Measurements from ENCODE around the gene ST14. TPM values are rescaled to one million over a fixed set of nuclear protein-coding genes. Genes with fewer than 3 reads are reported as not detected.

The ST14 gene
- total RNA-seq, 1 experiment from 2014 or later, result 298 TPM

DNA sequence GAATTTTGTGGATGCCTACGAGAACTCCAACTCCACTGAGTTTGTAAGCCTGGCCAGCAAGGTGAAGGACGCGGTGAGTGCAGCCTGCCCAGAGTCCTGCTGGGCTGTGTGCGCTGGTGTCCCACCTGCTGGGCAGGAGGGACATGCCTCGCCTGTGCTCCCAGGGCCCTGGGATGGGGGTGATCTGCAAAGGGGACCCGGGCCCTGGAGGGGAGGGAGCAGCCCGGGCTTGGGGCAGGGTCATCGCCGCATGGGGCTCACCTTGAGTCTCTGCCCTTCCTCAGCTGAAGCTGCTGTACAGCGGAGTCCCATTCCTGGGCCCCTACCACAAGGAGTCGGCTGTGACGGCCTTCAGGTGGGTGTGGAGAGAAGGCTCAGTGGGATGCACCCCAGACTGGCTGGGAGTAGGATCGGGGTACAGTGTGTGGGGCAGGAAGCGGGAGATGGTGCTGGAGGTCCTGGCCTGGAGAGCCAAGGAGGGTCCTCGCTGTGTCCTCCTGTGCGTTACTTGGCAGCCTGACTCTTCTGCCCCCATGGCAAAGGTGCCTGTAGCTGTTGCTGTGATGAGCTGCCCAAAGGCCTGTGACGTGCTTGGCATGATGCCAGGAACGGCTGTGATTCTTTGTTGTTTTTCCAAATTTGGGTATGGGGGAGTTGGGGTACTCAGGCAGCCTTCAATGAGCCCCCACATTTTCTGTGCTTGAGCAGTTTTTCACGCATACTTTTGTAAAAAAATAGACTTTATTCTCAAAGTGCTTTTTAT lies 29.2 kb downstream of the ST14 start:
- ChIA-PET CTCF (no interaction called here), POLR2A (no interaction called here)
- Histone ChIP-seq H3K4me1 (peaks cover 17% of the 10 kb centered on the region), H3K9me3 (no peaks in the 10 kb centered on the region), H3K4me3 (ENCODE audit: low read depth, low read length) (no peak overlapping the region), H3K36me3 (ENCODE audit: control insufficient read depth, insufficient read depth, low read length) (peaks cover 9% of the 10 kb centered on the region), H3K27me3 (replicated peaks; ENCODE audit: control insufficient read depth, insufficient read depth, low read length) (no peaks in the 10 kb centered on the region)
- H3K4me1 Mint-ChIP-seq (ENCODE audit: low read depth, unreplicated experiment), result peaks cover 7% of the 10 kb centered on the region
- BruUV-seq (replicated peaks), result no TSS peak
- H3K36me3 Mint-ChIP-seq (ENCODE audit: insufficient read depth, unreplicated experiment), result peaks cover 84% of the 10 kb centered on the region
- intact Hi-C loops (cut with micrococcal nuclease; ENCODE audit: unreplicated experiment), result no loop called here
- peaks cover 6% of the 10 kb centered on the region for H3K9me3 Mint-ChIP-seq (ENCODE audit: unreplicated experiment)
- no peaks in the 10 kb centered on the region for H3K27me3 Mint-ChIP-seq (ENCODE audit: insufficient read depth, unreplicated experiment)
- no peak overlapping the region for H3K4me3 Mint-ChIP-seq (ENCODE audit: unreplicated experiment)
- no peak for DNase-seq
- TF ChIP-seq, protein P1, sequence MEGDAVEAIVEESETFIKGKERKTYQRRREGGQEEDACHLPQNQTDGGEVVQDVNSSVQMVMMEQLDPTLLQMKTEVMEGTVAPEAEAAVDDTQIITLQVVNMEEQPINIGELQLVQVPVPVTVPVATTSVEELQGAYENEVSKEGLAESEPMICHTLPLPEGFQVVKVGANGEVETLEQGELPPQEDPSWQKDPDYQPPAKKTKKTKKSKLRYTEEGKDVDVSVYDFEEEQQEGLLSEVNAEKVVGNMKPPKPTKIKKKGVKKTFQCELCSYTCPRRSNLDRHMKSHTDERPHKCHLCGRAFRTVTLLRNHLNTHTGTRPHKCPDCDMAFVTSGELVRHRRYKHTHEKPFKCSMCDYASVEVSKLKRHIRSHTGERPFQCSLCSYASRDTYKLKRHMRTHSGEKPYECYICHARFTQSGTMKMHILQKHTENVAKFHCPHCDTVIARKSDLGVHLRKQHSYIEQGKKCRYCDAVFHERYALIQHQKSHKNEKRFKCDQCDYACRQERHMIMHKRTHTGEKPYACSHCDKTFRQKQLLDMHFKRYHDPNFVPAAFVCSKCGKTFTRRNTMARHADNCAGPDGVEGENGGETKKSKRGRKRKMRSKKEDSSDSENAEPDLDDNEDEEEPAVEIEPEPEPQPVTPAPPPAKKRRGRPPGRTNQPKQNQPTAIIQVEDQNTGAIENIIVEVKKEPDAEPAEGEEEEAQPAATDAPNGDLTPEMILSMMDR (IDR thresholded peaks at IDR 0.05; ENCODE audit: insufficient read depth in 1 of 2, low read depth in 1 of 2, low read length in 1 of 2, severe bottlenecking in 1 of 2, unreplicated experiment in 1 of 2), result no peak
- peak overlapping the region; percentile 81 for H3K27ac Mint-ChIP-seq (ENCODE audit: unreplicated experiment)

DNA sequence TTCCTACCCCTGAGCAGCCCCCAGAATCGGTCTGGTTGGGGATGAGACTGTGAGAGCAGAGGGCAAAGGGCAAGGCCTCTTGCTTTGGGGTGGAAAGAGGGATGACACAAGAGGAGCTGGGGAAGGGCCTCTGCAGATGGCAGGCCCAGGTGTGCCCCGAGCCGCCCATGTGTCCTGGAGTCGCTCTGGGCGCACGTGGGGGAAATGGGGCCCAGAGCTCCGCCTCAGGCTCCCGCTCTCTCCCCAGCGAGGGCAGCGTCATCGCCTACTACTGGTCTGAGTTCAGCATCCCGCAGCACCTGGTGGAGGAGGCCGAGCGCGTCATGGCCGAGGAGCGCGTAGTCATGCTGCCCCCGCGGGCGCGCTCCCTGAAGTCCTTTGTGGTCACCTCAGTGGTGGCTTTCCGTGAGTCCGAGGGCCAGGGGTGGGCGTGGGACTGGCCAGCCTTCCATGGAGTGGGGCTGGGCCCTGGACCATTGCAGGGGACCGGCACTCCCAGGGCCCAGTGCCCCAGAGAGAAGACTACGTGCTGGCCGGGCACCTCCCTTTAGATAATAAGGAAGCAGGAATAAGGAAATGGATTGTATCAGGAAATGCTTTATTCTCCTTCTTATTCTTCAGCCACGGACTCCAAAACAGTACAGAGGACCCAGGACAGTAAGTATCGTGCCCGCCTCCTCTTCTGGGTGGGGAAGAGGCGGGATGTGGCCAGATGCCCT lies 30.1 kb downstream of the ST14 start:
- H3K4me3 Mint-ChIP-seq (ENCODE audit: unreplicated experiment), result no peak overlapping the region
- no peaks in the 10 kb centered on the region for H3K9me3 ChIP-seq
- H3K4me1 Mint-ChIP-seq (ENCODE audit: low read depth, unreplicated experiment), result no peaks in the 10 kb centered on the region
- no peaks in the 10 kb centered on the region for H3K27me3 ChIP-seq (replicated peaks; ENCODE audit: control insufficient read depth, insufficient read depth, low read length)
- H3K4me3 ChIP-seq (ENCODE audit: low read depth, low read length), result no peak overlapping the region
- no peak for DNase-seq
- H3K9me3 Mint-ChIP-seq (ENCODE audit: unreplicated experiment), result no peaks in the 10 kb centered on the region
- TF ChIP-seq, protein P1 (IDR thresholded peaks at IDR 0.05; ENCODE audit: insufficient read depth in 1 of 2, low read depth in 1 of 2, low read length in 1 of 2, severe bottlenecking in 1 of 2, unreplicated experiment in 1 of 2), result no peak
- H3K27ac Mint-ChIP-seq (ENCODE audit: unreplicated experiment), result no peak overlapping the region
- H3K4me1 ChIP-seq, result peaks cover 17% of the 10 kb centered on the region
- intact Hi-C loops (cut with micrococcal nuclease; ENCODE audit: unreplicated experiment), result no loop called here
- peaks cover 83% of the 10 kb centered on the region for H3K36me3 Mint-ChIP-seq (ENCODE audit: insufficient read depth, unreplicated experiment)
- CTCF ChIA-PET, result no interaction called here
- peaks cover 4% of the 10 kb centered on the region for H3K36me3 ChIP-seq (ENCODE audit: control insufficient read depth, insufficient read depth, low read length)
- no TSS peak for BruUV-seq (replicated peaks)
- POLR2A ChIA-PET, result no interaction called here
- no peaks in the 10 kb centered on the region for H3K27me3 Mint-ChIP-seq (ENCODE audit: insufficient read depth, unreplicated experiment)

DNA sequence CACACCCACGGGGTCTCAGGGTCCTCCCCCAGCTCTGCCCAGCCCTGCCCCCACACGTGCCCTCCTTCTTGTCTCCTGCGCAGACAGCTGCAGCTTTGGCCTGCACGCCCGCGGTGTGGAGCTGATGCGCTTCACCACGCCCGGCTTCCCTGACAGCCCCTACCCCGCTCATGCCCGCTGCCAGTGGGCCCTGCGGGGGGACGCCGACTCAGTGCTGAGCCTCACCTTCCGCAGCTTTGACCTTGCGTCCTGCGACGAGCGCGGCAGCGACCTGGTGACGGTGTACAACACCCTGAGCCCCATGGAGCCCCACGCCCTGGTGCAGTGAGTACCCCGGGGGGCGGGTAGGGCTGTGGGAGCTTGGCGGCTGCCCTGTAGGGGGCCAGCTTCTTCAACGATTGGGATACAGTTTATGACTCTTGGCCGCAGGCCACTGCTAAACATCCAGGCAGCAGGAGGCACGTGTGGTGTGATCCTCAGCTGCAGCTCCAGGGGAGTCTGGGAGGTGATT lies 30.8 kb downstream of the ST14 start:
- H3K4me1 ChIP-seq, result peaks cover 17% of the 10 kb centered on the region
- BruUV-seq (replicated peaks), result no TSS peak

More for the DNA sequence above, 30.8 kb downstream of the ST14 start:
- Mint-ChIP-seq H3K4me1 (ENCODE audit: low read depth, unreplicated experiment) (no peaks in the 10 kb centered on the region), H3K36me3 (ENCODE audit: insufficient read depth, unreplicated experiment) (peaks cover 89% of the 10 kb centered on the region), H3K27me3 (ENCODE audit: insufficient read depth, unreplicated experiment) (no peaks in the 10 kb centered on the region), H3K4me3 (ENCODE audit: unreplicated experiment) (no peak overlapping the region), H3K27ac (ENCODE audit: unreplicated experiment) (no peak overlapping the region), H3K9me3 (ENCODE audit: unreplicated experiment) (no peaks in the 10 kb centered on the region)
- DNase-seq, result no peak
- Histone ChIP-seq H3K27me3 (replicated peaks; ENCODE audit: control insufficient read depth, insufficient read depth, low read length) (no peaks in the 10 kb centered on the region), H3K36me3 (ENCODE audit: control insufficient read depth, insufficient read depth, low read length) (peaks cover 4% of the 10 kb centered on the region), H3K4me3 (ENCODE audit: low read depth, low read length) (no peak overlapping the region), H3K9me3 (no peaks in the 10 kb centered on the region)
- TF ChIP-seq, protein P1 (IDR thresholded peaks at IDR 0.05; ENCODE audit: insufficient read depth in 1 of 2, low read depth in 1 of 2, low read length in 1 of 2, severe bottlenecking in 1 of 2, unreplicated experiment in 1 of 2), result no peak
- intact Hi-C loops (cut with micrococcal nuclease; ENCODE audit: unreplicated experiment), result no loop called here
- POLR2A ChIA-PET, result no interaction called here
- CTCF ChIA-PET, result interaction anchor here (0.9 kb wide), 1 partner anchor 9 kb away, joined by 3 read pairs; no protein-coding TSS in a partner anchor

Measured in Caco-2 (cell line).